Glutamatergic neuron (in vitro differentiated cells): Measurements from ENCODE around the gene SCN5A. TPM values are rescaled to one million over a fixed set of nuclear protein-coding genes. Genes with fewer than 3 reads are reported as not detected.

Experiments
- DNase-seq: peaks from one replicate; pipeline ENCODE4 v3.0.0; 2022
- H3K27ac Mint-ChIP-seq: one replicate; pipeline ENCODE4 v1.8.0; 2020; ENCODE audit warnings: mild to moderate bottlenecking, mixed read lengths, inconsistent platforms; ENCODE audit not compliant: unreplicated experiment
- H3K27me3 Mint-ChIP-seq: one replicate; pipeline ENCODE4 v1.8.0; 2020; ENCODE audit warnings: mild to moderate bottlenecking, moderate library complexity, mixed read lengths, inconsistent platforms; ENCODE audit not compliant: unreplicated experiment
- H3K36me3 Mint-ChIP-seq: one replicate; pipeline ENCODE4 v1.8.0; 2020; ENCODE audit warnings: mild to moderate bottlenecking, mixed read lengths, inconsistent platforms; ENCODE audit not compliant: unreplicated experiment
- H3K4me1 Mint-ChIP-seq: one replicate; pipeline ENCODE4 v1.8.0; 2020; ENCODE audit warnings: mild to moderate bottlenecking, low read depth, mixed read lengths, inconsistent platforms; ENCODE audit not compliant: unreplicated experiment
- H3K4me3 Mint-ChIP-seq: one replicate; pipeline ENCODE4 v1.8.0; 2020; ENCODE audit warnings: mild to moderate bottlenecking, mixed read lengths, inconsistent platforms; ENCODE audit not compliant: unreplicated experiment
- H3K9me3 Mint-ChIP-seq: one replicate; pipeline ENCODE4 v1.8.0; 2020; ENCODE audit warnings: mild to moderate bottlenecking, moderate library complexity, mixed read lengths, inconsistent platforms; ENCODE audit not compliant: unreplicated experiment
- total RNA-seq: library from RNA; stranded (reverse); fragmentation: NEBNext Ultra II Directional; extraction: Animal tissue kit (Norgen Biotek cat#: 25700); gene quantifications from one replicate; pipeline ENCODE4 v1.2.1, GENCODE V29; 2021; ENCODE audit not compliant: unreplicated experiment
- TF ChIP-seq, protein P1 (sequence below): fragments of 200-600 bp; sonication (generic); IDR thresholded peaks from one replicate; pipeline ENCODE4 v1.5.0; 2021; ENCODE audit not compliant: partially characterized antibody, unreplicated experiment

SCN5A gene
- total RNA-seq, 1 donor from 2014 or later: 4.8 TPM

DNA sequence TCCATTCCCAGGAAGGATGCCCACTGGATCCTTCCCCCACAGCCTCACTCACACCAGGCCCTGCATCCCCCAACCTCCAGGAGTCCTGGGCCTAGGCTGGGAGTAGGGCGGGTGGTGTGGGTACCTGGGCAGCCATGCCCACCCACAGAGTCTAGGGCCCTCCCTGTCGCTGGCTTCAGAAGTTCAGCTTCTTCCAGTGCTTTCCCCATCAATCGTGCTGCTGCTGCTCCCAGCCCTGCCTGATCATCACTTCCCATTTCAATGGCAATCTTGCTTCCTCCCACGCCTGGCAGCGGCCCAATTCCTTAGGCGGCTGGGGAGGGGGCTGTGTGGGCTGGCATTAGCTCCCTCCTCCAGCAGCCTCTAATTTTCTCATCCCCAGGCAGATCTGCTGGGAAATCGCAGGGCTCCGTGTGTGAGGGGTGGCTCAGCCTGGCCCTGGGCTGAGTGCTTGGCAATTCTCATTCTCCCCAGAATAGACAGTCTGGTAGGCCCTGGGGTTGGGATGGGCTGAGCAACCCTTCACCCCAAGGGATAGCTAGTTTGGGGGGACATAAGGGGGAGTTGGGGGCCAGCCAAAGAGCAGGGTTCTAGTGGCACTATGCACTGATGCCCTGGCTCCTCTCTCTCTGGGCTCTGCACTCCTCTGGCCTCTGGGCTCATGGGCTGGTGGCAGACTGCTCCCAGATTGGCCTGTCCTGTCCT is 66.4 kb downstream of the SCN5A start:
- Mint-ChIP-seq H3K9me3 (peaks cover 3% of the 10 kb centered on the region), H3K27ac (no peak overlapping the region), H3K4me1 (no peaks in the 10 kb centered on the region), H3K27me3 (peaks cover 2% of the 10 kb centered on the region), H3K4me3 (no peak overlapping the region), H3K36me3 (no peaks in the 10 kb centered on the region)
- DNase-seq: no peak
- TF ChIP-seq, protein P1, sequence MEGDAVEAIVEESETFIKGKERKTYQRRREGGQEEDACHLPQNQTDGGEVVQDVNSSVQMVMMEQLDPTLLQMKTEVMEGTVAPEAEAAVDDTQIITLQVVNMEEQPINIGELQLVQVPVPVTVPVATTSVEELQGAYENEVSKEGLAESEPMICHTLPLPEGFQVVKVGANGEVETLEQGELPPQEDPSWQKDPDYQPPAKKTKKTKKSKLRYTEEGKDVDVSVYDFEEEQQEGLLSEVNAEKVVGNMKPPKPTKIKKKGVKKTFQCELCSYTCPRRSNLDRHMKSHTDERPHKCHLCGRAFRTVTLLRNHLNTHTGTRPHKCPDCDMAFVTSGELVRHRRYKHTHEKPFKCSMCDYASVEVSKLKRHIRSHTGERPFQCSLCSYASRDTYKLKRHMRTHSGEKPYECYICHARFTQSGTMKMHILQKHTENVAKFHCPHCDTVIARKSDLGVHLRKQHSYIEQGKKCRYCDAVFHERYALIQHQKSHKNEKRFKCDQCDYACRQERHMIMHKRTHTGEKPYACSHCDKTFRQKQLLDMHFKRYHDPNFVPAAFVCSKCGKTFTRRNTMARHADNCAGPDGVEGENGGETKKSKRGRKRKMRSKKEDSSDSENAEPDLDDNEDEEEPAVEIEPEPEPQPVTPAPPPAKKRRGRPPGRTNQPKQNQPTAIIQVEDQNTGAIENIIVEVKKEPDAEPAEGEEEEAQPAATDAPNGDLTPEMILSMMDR: no peak

DNA sequence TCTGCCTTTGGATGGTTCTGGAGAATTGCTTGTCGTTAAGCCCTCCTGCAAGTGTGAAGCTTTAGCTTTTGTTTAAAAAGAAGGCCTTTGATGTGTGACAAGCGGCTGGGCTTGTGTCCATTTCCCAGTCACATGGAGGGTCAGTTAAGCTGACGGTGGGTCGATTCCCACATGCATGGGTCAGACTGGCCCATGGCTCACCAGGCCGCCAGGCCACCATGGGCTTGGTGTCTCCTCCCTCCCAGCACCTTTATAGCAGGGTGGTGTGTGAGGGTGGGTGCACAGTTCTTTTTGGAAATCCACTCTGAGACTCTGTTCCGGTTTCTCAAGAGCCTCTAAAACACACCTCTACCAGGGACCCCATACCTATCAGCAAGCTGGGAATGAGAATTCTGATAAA is 67.2 kb downstream of the SCN5A start:
- H3K27ac Mint-ChIP-seq: no peak overlapping the region
- no peaks in the 10 kb centered on the region for H3K9me3 Mint-ChIP-seq
- no peak overlapping the region for H3K4me3 Mint-ChIP-seq
- TF ChIP-seq, protein P1: no peak
- H3K36me3 Mint-ChIP-seq: no peaks in the 10 kb centered on the region
- no peak for DNase-seq
- no peaks in the 10 kb centered on the region for H3K27me3 Mint-ChIP-seq
- H3K4me1 Mint-ChIP-seq: no peaks in the 10 kb centered on the region

DNA sequence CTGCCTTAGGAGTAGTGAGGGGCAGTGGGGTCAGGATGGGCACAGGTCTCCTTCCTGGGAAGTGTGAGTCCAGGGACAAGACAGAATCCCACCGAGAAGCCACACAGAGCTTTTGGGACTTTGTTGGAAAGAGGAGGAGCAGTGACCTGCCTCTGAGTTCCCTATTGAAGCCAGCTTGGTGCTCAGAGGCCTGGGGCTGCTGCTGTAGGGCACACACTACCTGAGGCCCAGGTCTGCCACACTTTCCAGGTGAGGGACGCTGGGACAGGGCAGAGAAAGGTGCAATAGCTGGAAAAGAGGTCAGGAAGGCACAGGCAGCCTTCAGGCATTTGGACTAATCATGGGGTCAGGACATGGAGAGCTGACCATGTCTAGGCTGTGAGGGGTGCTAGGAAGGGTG is 67.7 kb downstream of the SCN5A start:
- TF ChIP-seq, protein P1: no peak
- H3K4me3 Mint-ChIP-seq: no peak overlapping the region
- no peak overlapping the region for H3K27ac Mint-ChIP-seq
- H3K27me3 Mint-ChIP-seq: no peaks in the 10 kb centered on the region
- no peaks in the 10 kb centered on the region for H3K4me1 Mint-ChIP-seq
- H3K36me3 Mint-ChIP-seq: no peaks in the 10 kb centered on the region
- no peaks in the 10 kb centered on the region for H3K9me3 Mint-ChIP-seq
- no peak for DNase-seq

DNA sequence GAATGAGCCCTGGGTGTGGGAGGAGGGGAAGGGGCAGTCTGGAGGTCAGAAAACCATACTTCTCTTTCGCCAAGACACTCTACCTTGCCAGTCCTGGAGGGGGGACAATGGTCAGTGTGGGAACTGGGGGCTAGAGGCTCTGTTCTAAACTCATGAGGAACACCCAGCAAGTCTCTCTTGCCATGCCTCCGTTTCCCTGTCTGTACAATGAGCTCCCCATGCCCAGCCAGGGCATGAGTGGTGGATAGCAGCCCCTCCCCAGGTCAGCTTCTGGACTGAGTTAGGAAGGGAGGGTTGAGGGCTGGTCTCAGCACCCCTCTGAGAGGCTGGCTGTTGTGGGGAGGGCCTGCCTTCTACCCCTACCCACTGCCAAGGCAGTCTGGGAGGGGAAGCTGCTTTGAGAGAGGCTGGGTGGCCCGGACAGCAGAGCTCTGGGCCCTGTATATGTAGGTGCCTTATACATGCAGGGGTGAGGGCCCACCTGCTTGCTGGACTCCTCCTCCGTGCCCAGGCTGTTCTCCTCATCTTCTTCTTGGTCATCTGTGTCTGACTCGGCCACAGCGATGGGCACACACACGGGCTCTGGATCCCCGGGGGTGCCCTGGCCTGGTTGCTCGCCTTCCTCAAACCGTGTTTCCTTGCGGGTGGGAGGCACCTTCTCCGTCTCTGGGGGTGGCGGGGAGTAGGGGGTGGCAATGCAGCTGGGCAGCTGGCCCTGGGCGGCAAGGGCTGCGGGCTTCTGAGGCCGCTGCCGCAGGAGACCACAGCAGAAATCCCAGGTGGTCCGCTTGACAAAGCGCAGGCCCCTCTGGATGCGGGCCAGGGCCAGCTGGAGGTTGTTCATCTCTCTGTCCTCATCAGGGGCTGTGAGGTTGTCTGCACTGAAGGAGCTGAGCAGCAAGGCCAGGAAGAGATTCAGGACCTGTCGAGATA is 68.8 kb downstream of the SCN5A start:
- no peak overlapping the region for H3K4me3 Mint-ChIP-seq
- no peaks in the 10 kb centered on the region for H3K36me3 Mint-ChIP-seq
- H3K27ac Mint-ChIP-seq: no peak overlapping the region
- no peaks in the 10 kb centered on the region for H3K27me3 Mint-ChIP-seq
- no peak for DNase-seq
- TF ChIP-seq, protein P1: no peak
- no peaks in the 10 kb centered on the region for H3K4me1 Mint-ChIP-seq
- H3K9me3 Mint-ChIP-seq: no peaks in the 10 kb centered on the region
